ENCODE data around the gene PARD3. TPM values are rescaled to one million over a fixed set of nuclear protein-coding genes. Genes with fewer than 3 reads are reported as not detected.
A peak's percentile ranks its signal among the peaks of the same experiment; 100 is the strongest.

Gene PARD3
- total RNA-seq, 1 donor from 2014 or later, result 35.4 TPM

DNA sequence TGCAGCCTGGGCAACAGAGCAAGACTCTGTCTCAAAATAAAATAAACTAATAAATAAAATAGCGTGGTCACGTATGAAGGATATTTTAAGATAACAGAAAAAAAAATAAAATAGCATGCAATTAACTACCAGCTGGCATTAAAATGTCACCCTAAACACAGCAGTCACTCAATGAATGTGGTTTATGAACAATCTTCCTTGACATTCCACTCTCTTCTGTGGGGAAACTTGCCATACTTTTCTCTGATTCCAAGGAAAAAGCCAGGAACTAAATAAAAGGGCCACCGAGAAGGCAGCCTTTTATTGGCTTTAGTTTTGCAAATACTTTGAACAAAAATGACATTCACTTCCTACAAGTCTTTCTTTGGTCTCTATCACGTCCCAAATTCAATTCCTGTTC lies 266.6 kb downstream of the PARD3 start:
- H3K9me3 Mint-ChIP-seq (ENCODE audit: unreplicated experiment), result no peaks in the 10 kb centered on the region
- no peaks in the 10 kb centered on the region for H3K4me1 ChIP-seq (ENCODE audit: insufficient read depth, low read length)
- peaks cover 2% of the 10 kb centered on the region for H3K36me3 Mint-ChIP-seq (ENCODE audit: low read depth, unreplicated experiment)
- no peaks in the 10 kb centered on the region for H3K27me3 Mint-ChIP-seq (ENCODE audit: low read depth, unreplicated experiment)
- no peaks in the 10 kb centered on the region for H3K9me3 ChIP-seq (ENCODE audit: insufficient read depth, low read depth, low read length)
- no peak overlapping the region for H3K9ac ChIP-seq (ENCODE audit: low read length)
- FAIRE-seq (no peak), DNase-seq (ENCODE audit: low read depth) (no peak)
- no peak overlapping the region for H3K4me2 ChIP-seq (ENCODE audit: low read length)
- H3K27ac ChIP-seq (ENCODE audit: low read depth, low read length), result no peak overlapping the region
- no peaks in the 10 kb centered on the region for H3K27me3 ChIP-seq (ENCODE audit: insufficient read depth, low read length)
- no peak overlapping the region for H2AFZ ChIP-seq (ENCODE audit: low read depth, low read length)
- no peak overlapping the region for H3K4me3 Mint-ChIP-seq (ENCODE audit: unreplicated experiment)
- no peaks in the 10 kb centered on the region for H3K79me2 ChIP-seq (ENCODE audit: insufficient read depth, low read length)
- peak overlapping the region; percentile 47 for H3K27ac Mint-ChIP-seq (ENCODE audit: unreplicated experiment)
- TF ChIP-seq EZH2 (IDR thresholded peaks at IDR 0.05; ENCODE audit: insufficient read depth, low read length), result no peak
- TF ChIP-seq, protein P1, sequence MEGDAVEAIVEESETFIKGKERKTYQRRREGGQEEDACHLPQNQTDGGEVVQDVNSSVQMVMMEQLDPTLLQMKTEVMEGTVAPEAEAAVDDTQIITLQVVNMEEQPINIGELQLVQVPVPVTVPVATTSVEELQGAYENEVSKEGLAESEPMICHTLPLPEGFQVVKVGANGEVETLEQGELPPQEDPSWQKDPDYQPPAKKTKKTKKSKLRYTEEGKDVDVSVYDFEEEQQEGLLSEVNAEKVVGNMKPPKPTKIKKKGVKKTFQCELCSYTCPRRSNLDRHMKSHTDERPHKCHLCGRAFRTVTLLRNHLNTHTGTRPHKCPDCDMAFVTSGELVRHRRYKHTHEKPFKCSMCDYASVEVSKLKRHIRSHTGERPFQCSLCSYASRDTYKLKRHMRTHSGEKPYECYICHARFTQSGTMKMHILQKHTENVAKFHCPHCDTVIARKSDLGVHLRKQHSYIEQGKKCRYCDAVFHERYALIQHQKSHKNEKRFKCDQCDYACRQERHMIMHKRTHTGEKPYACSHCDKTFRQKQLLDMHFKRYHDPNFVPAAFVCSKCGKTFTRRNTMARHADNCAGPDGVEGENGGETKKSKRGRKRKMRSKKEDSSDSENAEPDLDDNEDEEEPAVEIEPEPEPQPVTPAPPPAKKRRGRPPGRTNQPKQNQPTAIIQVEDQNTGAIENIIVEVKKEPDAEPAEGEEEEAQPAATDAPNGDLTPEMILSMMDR (IDR thresholded peaks at IDR 0.05; ENCODE audit: insufficient read depth, low read depth, low read length), result no peak
- H3K36me3 ChIP-seq (ENCODE audit: insufficient read depth, low read length), result no peaks in the 10 kb centered on the region
- H4K20me1 ChIP-seq (ENCODE audit: insufficient read depth, low read length), result peaks cover 7% of the 10 kb centered on the region
- peaks cover 12% of the 10 kb centered on the region for H3K4me1 Mint-ChIP-seq (ENCODE audit: low read depth, unreplicated experiment)
- no peak overlapping the region for H3K4me3 ChIP-seq (ENCODE audit: insufficient read depth, low read depth, low read length)

DNA sequence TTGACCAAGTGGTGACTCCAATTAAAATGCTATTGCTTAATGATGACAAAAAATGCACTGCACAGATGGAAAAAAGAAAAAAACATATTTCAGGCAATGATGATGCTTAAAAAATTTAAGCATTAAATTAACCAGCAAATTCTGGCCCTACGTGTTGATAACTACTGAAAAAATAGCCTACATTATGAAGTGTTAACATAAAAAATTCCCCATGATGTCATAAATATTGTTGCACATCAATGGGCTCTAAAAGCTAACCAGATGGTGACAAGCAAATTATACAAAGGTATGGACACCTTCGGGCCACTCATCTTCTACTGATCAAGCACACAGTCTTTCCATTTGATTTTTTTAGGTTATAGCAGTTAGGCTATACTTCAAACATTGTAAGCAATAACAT lies 267.4 kb downstream of the PARD3 start:
- Mint-ChIP-seq H3K4me3 (ENCODE audit: unreplicated experiment) (no peak overlapping the region), H3K27ac (ENCODE audit: unreplicated experiment) (peak overlapping the region; percentile 55), H3K9me3 (ENCODE audit: unreplicated experiment) (no peaks in the 10 kb centered on the region), H3K36me3 (ENCODE audit: low read depth, unreplicated experiment) (peaks cover 2% of the 10 kb centered on the region), H3K4me1 (ENCODE audit: low read depth, unreplicated experiment) (peaks cover 10% of the 10 kb centered on the region), H3K27me3 (ENCODE audit: low read depth, unreplicated experiment) (no peaks in the 10 kb centered on the region)
- no peaks in the 10 kb centered on the region for H3K27me3 ChIP-seq (ENCODE audit: insufficient read depth, low read length)
- no peak overlapping the region for H3K9ac ChIP-seq (ENCODE audit: low read length)
- H2AFZ ChIP-seq (ENCODE audit: low read depth, low read length), result no peak overlapping the region
- no peak overlapping the region for H3K4me2 ChIP-seq (ENCODE audit: low read length)
- H4K20me1 ChIP-seq (ENCODE audit: insufficient read depth, low read length), result peaks cover 7% of the 10 kb centered on the region
- no peaks in the 10 kb centered on the region for H3K4me1 ChIP-seq (ENCODE audit: insufficient read depth, low read length)
- no peak overlapping the region for H3K27ac ChIP-seq (ENCODE audit: low read depth, low read length)
- no peak overlapping the region for H3K4me3 ChIP-seq (ENCODE audit: insufficient read depth, low read depth, low read length)
- H3K36me3 ChIP-seq (ENCODE audit: insufficient read depth, low read length), result no peaks in the 10 kb centered on the region
- no peak for DNase-seq (ENCODE audit: low read depth)
- no peak for FAIRE-seq
- H3K79me2 ChIP-seq (ENCODE audit: insufficient read depth, low read length), result no peaks in the 10 kb centered on the region
- H3K9me3 ChIP-seq (ENCODE audit: insufficient read depth, low read depth, low read length), result no peaks in the 10 kb centered on the region
- no peak for TF ChIP-seq EZH2 (IDR thresholded peaks at IDR 0.05; ENCODE audit: insufficient read depth, low read length)
- TF ChIP-seq, protein P1 (IDR thresholded peaks at IDR 0.05; ENCODE audit: insufficient read depth, low read depth, low read length), result no peak

DNA sequence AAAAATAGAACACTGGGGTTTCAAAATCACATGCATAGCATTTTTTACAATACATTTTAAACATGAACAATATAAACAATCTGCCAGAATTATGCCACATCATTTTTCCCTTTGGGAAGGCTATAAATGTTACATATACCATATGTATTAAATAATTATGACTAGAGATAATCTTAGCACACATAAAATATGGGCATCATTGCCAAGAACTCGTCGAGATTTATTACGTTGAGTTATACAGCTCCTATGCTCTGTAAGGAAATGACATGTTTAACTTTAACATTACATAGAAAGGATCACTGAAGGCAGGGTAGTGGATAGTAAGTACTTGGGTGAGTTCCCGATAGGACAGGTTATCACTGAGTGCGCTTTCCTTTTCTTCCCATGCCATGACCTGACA lies 267.8 kb downstream of the PARD3 start:
- Histone ChIP-seq H3K36me3 (ENCODE audit: insufficient read depth, low read length) (no peaks in the 10 kb centered on the region), H3K9ac (ENCODE audit: low read length) (no peak overlapping the region), H2AFZ (ENCODE audit: low read depth, low read length) (no peak overlapping the region), H3K27ac (ENCODE audit: low read depth, low read length) (no peak overlapping the region), H3K4me3 (ENCODE audit: insufficient read depth, low read depth, low read length) (no peak overlapping the region), H4K20me1 (ENCODE audit: insufficient read depth, low read length) (peaks cover 7% of the 10 kb centered on the region), H3K9me3 (ENCODE audit: insufficient read depth, low read depth, low read length) (no peaks in the 10 kb centered on the region), H3K27me3 (ENCODE audit: insufficient read depth, low read length) (no peaks in the 10 kb centered on the region), H3K4me2 (ENCODE audit: low read length) (no peak overlapping the region), H3K4me1 (ENCODE audit: insufficient read depth, low read length) (no peaks in the 10 kb centered on the region), H3K79me2 (ENCODE audit: insufficient read depth, low read length) (no peaks in the 10 kb centered on the region)
- no peak for DNase-seq (ENCODE audit: low read depth)
- Mint-ChIP-seq H3K4me3 (ENCODE audit: unreplicated experiment) (no peak overlapping the region), H3K9me3 (ENCODE audit: unreplicated experiment) (no peaks in the 10 kb centered on the region), H3K36me3 (ENCODE audit: low read depth, unreplicated experiment) (peaks cover 2% of the 10 kb centered on the region), H3K27ac (ENCODE audit: unreplicated experiment) (no peak overlapping the region), H3K27me3 (ENCODE audit: low read depth, unreplicated experiment) (no peaks in the 10 kb centered on the region), H3K4me1 (ENCODE audit: low read depth, unreplicated experiment) (peaks cover 10% of the 10 kb centered on the region)
- no peak for TF ChIP-seq EZH2 (IDR thresholded peaks at IDR 0.05; ENCODE audit: insufficient read depth, low read length)
- TF ChIP-seq, protein P1 (IDR thresholded peaks at IDR 0.05; ENCODE audit: insufficient read depth, low read depth, low read length), result no peak
- no peak for FAIRE-seq

Measured in astrocyte (in vitro differentiated cells and primary cell).